H1 (cell line): Measurements from ENCODE around the gene ADD1. TPM values are rescaled to one million over a fixed set of nuclear protein-coding genes. Genes with fewer than 3 reads are reported as not detected.

Source experiments
- ATF3 ChIP-seq: IDR thresholded peaks from 2 replicates; pipeline ENCODE4 v1.6.1; 2011; ENCODE audit warnings: low read depth, mild to moderate bottlenecking, low read length; ENCODE audit not compliant: insufficient read depth
- CBX8 ChIP-seq: fragments of 300-800, 300-1000 bp; sonication (generic); IDR thresholded peaks from 2 replicates; pipeline ENCODE4 v1.7.1; 2016; ENCODE audit warnings: low read depth, low read length, borderline replicate concordance
- polyA plus RNA-seq, 7 experiments: library from polyadenylated mRNA; depleted of rRNA in 3 of 7; stranded (reverse) in 5 of 7; unstranded in 2 of 7; fragments of >200 nt in 5 of 7; fragments of 200-250 nt in 2 of 7; gene quantifications; 1 replicate in 5 of 7; 2 replicates in 1 of 7; 4 replicates in 1 of 7; pipeline versions ENCODE4 v1.2.1 to v1.2.3, GENCODE V29; 2011 to 2013; ENCODE audit warnings: missing spikeins in 2 of 7, mixed read lengths in 2 of 7
- total RNA-seq: library from RNA; stranded (reverse); fragmentation: NEBNext Ultra II Directional; extraction: Animal tissue kit (Norgen Biotek cat#: 25700); gene quantifications from 2 replicates; pipeline ENCODE4 v1.2.1, GENCODE V29; 2021

ADD1 gene
- total and polyA plus RNA-seq, 2 of the 8 experiments (the other 6 are each of a cell fraction or from before 2014, with no cell fraction given) = 113 to 143 TPM

GRCh38 chr4:2839060-2839459, 4.6 kb upstream of the ADD1 start (continued):
- TF ChIP-seq ATF3 (no peak), CBX8 (no peak)
